Effector memory CD4-positive, alpha-beta T cell (primary cell): ENCODE data around the gene RCHY1.
A peak's percentile ranks its signal among the peaks of the same experiment; 100 is the strongest.

ENCODE experiments used
- DNase-seq, 3 donors: peaks; one replicate each; pipeline ENCODE4 v3.0.0-alpha.2; 2020
- H3K27ac ChIP-seq: 2 replicates; pipeline ENCODE4 v1.7.0; 2013; ENCODE audit warnings: mild to moderate bottlenecking, low read length, moderate library complexity; ENCODE audit not compliant: insufficient read depth, poor library complexity, severe bottlenecking
- H3K27me3 ChIP-seq: replicated peaks from 2 replicates; pipeline ENCODE4 v1.7.0; 2013; ENCODE audit warnings: mild to moderate bottlenecking, low read length; ENCODE audit not compliant: insufficient read depth, control insufficient read depth, poor library complexity, severe bottlenecking
- H3K36me3 ChIP-seq: 2 replicates; pipeline ENCODE4 v1.7.0; 2013; ENCODE audit warnings: mild to moderate bottlenecking, low read length, moderate library complexity; ENCODE audit not compliant: control insufficient read depth, insufficient read depth
- H3K4me1 ChIP-seq: 2 replicates; pipeline ENCODE4 v1.7.0; 2013; ENCODE audit warnings: low read length, mild to moderate bottlenecking; ENCODE audit not compliant: control insufficient read depth, insufficient read depth, poor library complexity, severe bottlenecking
- H3K4me3 ChIP-seq: 2 replicates; pipeline ENCODE4 v1.7.0; 2013; ENCODE audit warnings: low read length, low read depth, mild to moderate bottlenecking; ENCODE audit not compliant: insufficient read depth, poor library complexity, severe bottlenecking
- H3K9me3 ChIP-seq: 2 replicates; pipeline ENCODE4 v1.7.0; 2013; ENCODE audit warnings: mild to moderate bottlenecking, low read length, moderate library complexity; ENCODE audit not compliant: control insufficient read depth
- total RNA-seq, 3 donors: gene quantifications; one replicate each; lab custom pipeline; 2026; lab: John Stamatoyannopoulos, UW

RCHY1 gene
- 28.7 to 46.0 (median 40.8) reads per million in 3 donors for total RNA-seq

DNA sequence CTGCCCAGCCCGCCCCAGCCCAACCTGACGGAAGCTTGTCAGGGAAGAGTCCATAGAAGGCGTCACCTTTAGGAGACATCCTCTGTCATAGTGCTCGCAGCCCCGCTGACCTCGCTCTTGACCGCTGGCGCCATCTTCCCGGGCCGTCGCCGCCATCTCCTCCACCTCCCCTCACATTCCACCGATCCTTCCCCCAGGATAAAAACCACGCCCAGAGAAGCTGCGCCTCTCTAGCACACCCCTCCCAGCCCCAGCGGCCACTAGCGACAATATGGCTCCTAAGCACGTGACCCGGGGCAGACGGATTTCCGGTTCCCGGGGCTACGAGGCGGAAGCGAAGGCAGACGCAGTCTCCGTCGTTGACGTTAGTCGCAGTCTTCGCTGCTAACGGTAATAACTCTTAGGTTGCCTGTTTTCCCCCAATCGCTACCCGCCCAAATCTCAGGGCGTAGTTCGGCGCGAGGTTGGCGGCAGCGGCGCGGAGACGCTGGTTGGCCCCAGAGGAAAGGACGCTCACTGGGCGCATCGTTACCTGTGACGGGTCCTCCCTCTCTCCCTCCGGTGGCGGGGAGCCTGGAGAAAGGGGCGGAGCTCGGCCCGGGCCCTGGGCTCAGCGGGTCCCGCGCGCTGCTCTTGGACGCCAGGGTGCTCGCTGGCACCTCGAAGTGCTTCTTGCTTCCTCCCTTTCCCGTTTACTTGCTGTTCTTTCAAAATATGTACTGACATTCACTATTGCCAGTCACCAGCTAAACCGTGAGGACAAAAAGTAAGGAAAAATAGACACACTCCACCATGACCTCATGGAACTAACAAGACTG, at the start of gene RCHY1, which contains the start of gene THAP6:
Gene RCHY1 (minus strand): TSS at position 273 of the 818 bp plus-strand sequence. CDS start 117 bp downstream, at position 156.
Gene THAP6 (plus strand): TSS at position 343 of the 818 bp plus-strand sequence. CDS start 980 bp downstream, outside the sequence.
- Histone ChIP-seq H3K4me1 (peaks cover 31% of the 10 kb centered on the region), H3K27ac (peak within 1 kb of the TSS; percentile 88), H3K9me3 (no peaks in the 10 kb centered on the region), H3K36me3 (peaks cover 9% of the 10 kb centered on the region), H3K27me3 (no peaks in the 10 kb centered on the region), H3K4me3 (peak within 1 kb of the TSS; percentile 83)
- peak; percentile 86 to 95 (median 91) for DNase-seq

DNA sequence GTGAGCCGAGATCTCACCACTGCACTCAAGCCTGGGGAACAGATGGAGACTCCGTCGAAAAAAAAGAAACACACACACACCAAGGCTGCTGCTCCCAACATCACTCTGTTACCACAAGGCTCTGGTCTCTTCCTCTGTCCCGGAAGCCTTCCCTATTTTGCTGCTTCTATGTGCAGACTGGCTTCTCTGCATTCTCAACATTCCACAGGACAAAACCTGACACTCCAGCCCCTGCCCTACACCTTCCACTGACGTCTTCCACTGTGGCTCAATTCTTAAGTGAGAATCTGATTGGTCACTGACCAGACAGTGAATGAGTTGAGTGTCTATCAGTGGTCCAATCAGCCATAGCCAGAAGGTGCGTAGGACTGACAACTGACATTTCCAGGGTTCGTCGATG, 47.6 kb upstream of the RCHY1 start:
- no peak overlapping the region for H3K27ac ChIP-seq

DNA sequence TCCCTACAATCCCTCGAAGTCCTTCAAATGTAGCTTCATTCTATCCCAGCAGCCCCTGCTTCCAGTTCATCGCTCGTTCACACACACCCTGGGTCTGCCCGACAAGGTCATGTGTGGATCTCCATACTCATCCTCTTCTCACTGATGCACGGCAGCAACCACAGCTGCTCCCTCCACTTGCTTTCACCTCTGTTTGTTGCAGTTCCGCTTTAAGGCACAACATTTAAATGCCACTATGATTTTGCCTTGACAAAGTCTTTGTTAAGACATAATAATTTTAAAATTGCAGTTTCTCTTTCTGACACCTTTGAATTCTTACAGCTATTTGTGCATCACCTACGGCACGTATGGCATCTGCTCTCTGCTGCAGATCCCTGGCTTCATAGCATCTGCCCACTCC, 43.5 kb upstream of the RCHY1 start:
- Histone ChIP-seq H3K4me1 (no peaks in the 10 kb centered on the region), H3K27ac (no peak overlapping the region), H3K27me3 (no peaks in the 10 kb centered on the region), H3K4me3 (no peak overlapping the region), H3K9me3 (no peaks in the 10 kb centered on the region), H3K36me3 (no peaks in the 10 kb centered on the region)
- DNase-seq: no peak

More for the DNA sequence above, 47.6 kb upstream of the RCHY1 start:
- Histone ChIP-seq H3K4me1 (no peaks in the 10 kb centered on the region), H3K36me3 (no peaks in the 10 kb centered on the region), H3K4me3 (no peak overlapping the region), H3K27me3 (no peaks in the 10 kb centered on the region), H3K9me3 (no peaks in the 10 kb centered on the region)
- no peak for DNase-seq

DNA sequence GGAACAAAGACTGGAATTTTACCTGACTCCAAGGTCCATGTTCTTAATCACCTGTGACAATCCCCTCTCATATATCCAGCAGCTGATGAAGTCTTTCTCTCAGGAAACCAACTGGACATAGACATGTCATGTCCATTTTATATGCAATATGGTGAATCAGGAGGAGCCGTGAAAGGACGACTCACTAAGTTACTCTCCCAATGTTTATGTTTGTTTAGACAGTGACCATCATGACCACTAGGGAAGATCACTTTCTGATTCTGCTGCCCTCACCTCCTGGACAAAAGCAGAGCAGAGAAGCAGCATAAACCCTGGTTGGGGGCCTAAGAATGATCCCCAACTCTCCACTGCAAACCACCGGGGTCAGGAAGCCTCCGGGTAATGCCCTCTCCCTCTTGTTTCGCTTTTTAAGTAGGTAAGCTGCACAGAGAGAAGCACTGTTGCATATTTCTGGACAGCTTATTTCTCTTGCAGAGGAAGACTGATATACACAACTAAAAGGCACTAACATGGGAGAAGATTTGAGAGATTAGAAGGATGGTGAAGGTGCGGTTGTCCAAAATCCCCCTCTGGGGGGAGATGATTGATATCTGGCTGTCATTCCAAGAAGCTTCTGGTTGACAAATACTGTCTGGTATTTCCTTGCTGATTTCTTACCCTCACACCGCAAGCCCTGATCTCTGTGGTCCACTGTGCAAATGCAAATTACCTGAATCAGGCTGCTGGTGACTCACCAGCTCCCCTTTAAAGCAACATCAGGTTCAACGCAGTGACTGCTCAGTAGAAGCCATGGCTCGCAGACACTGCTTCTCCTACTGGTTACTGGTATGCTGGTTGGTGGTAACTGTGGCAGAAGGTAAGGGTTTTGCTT, 41.3 kb upstream of the RCHY1 start, which contains the start of gene ODAPH:
Gene ODAPH (plus strand): TSS at position 773 of the 871 bp plus-strand sequence. CDS start 17 bp downstream, at position 790.
- Histone ChIP-seq H3K9me3 (no peaks in the 10 kb centered on the region), H3K4me1 (no peaks in the 10 kb centered on the region), H3K36me3 (no peaks in the 10 kb centered on the region), H3K4me3 (no peak within 1 kb of the TSS), H3K27ac (no peak within 1 kb of the TSS), H3K27me3 (no peaks in the 10 kb centered on the region)
- no peak for DNase-seq

DNA sequence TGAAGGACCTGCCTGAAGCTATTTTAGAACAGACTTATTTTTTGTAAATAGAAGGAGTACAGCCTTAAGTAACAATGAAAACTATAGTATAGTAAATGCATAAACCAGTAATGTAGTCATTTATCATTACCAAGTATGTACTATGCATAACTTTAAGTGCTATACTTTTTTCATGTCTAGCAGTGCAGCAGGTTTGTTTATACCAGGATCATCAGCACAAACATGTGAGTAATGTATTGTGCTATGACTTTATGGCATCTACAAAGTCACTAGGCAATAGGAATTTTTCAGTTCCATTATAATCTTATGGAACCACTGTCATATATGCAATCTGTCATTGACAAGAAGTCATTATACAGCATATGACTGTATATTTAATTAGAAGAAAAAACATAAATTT, 38.2 kb upstream of the RCHY1 start:
- DNase-seq: no peak
- H3K27me3 ChIP-seq: no peaks in the 10 kb centered on the region
- H3K36me3 ChIP-seq: no peaks in the 10 kb centered on the region
- H3K9me3 ChIP-seq: no peaks in the 10 kb centered on the region
- H3K4me1 ChIP-seq: no peaks in the 10 kb centered on the region
- H3K27ac ChIP-seq: no peak overlapping the region
- no peak overlapping the region for H3K4me3 ChIP-seq

DNA sequence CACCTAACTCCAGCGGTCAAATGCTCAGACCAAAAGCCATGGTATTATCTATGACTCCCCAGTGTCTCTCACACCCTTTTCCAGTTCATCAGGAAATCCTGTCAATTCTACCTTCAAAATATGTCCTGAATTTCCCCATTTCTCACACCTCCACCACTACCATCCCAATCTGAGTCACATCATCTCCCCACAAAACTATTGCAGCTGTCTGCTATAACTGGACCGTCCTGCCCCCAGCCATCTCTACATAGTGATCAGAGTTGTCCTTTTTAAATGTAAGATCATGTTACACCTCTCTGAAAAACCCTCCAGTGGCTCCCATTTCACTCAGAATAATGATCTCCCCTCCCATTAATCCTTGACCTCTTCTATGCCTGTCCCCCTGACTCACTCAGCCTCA, 34.8 kb upstream of the RCHY1 start:
- no peak for DNase-seq
- H3K27ac ChIP-seq: no peak overlapping the region
- no peaks in the 10 kb centered on the region for H3K9me3 ChIP-seq
- H3K36me3 ChIP-seq: peaks cover 10% of the 10 kb centered on the region
- no peaks in the 10 kb centered on the region for H3K27me3 ChIP-seq
- no peak overlapping the region for H3K4me3 ChIP-seq
- H3K4me1 ChIP-seq: no peaks in the 10 kb centered on the region

DNA sequence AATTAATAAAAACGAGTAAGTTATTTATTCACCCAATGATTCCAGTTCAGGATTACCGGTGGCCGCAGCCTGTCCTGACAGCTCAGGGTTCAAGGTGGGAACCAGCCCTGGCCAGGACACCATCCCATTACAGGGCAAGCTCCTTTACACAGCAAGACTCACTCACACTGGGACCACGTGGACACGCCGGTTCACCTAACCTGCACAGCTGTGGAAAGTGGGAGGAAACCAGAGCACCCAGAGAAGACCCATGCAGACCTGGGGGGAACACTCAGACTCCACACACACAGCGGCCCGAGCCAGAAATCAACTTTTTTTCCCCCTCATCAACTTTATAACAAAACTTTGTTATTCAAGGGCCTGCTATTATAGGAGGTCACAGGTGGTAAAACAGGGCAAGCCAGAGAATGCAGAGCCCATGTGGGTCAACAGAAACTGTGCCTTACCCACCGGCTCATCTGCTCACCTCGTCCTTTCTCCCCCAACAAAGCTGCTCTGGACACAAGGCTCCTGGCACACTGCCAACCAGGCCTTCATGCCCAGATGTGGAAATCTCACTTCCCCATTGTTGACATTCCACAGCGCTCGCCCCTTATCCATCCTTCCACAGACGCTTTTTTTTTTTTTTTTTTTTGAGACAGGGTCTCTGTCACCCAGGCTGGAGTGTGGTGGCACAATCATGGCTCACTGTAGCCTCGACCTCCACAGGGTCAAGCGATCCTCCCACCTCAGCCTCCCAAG, 33.6 kb upstream of the RCHY1 start:
- no peak for DNase-seq
- no peak overlapping the region for H3K27ac ChIP-seq
- H3K4me3 ChIP-seq: no peak overlapping the region
- no peaks in the 10 kb centered on the region for H3K27me3 ChIP-seq
- H3K9me3 ChIP-seq: no peaks in the 10 kb centered on the region
- peaks cover 10% of the 10 kb centered on the region for H3K36me3 ChIP-seq
- H3K4me1 ChIP-seq: no peaks in the 10 kb centered on the region

DNA sequence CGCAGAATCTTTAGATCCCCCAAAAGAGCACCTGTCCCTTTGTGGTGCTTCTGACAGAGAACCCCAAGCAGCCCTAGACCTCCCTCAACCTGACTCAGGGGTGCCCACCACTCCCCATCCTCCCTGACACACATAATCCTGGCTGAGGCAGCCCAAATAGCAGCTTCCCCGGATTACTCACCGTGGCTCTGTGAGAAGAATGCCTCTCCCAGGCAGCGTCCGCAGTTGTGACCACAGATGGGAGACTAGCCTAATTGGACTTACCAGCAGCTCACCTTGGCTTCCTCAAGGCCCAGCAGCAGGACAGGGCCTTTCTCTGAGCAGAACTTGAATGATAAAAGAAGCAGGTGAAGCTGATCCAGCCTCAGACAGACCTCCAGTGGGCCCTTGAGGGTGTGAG, 31.3 kb upstream of the RCHY1 start:
- H3K27me3 ChIP-seq: no peaks in the 10 kb centered on the region
- H3K27ac ChIP-seq: no peak overlapping the region
- DNase-seq: no peak
- no peaks in the 10 kb centered on the region for H3K9me3 ChIP-seq
- no peaks in the 10 kb centered on the region for H3K4me1 ChIP-seq
- H3K4me3 ChIP-seq: no peak overlapping the region
- H3K36me3 ChIP-seq: peaks cover 10% of the 10 kb centered on the region

DNA sequence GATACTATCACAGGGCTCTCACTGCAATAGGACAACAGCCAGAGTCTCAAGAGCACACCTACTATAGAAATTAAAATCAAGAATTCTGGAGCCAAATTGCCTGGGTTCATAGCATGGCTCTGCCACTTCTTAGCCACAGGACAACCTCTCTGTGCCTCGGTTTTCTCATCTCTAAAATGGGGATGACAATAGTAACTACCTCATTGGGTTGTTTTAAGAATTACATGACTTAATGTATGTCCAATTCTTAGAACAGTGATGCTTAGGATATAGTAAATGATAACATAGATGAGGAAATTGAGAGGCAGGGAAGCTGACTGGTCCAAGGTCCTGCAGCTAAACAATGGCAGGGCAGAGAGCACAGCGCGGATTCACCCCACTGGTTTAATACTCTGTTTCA, 30.7 kb upstream of the RCHY1 start:
- H3K4me1 ChIP-seq: no peaks in the 10 kb centered on the region
- peaks cover 11% of the 10 kb centered on the region for H3K36me3 ChIP-seq
- H3K27me3 ChIP-seq: no peaks in the 10 kb centered on the region
- H3K9me3 ChIP-seq: no peaks in the 10 kb centered on the region
- no peak for DNase-seq
- no peak overlapping the region for H3K4me3 ChIP-seq
- no peak overlapping the region for H3K27ac ChIP-seq
